GM10266 (cell line): ENCODE results near the gene C1QTNF6.

ENCODE experiments used
- DNase-seq: peaks from one replicate; pipeline ENCODE4 v3.0.0; 2012; ENCODE audit errors: extremely low spot score
- TF ChIP-seq, protein P1 (sequence below): IDR thresholded peaks from 2 replicates; pipeline ENCODE4 v1.5.1; 2012; ENCODE audit warnings: mild to moderate bottlenecking, low read depth; ENCODE audit not compliant: control insufficient read depth, insufficient read depth; ENCODE audit errors: missing control alignments

C1QTNF6 gene

DNA sequence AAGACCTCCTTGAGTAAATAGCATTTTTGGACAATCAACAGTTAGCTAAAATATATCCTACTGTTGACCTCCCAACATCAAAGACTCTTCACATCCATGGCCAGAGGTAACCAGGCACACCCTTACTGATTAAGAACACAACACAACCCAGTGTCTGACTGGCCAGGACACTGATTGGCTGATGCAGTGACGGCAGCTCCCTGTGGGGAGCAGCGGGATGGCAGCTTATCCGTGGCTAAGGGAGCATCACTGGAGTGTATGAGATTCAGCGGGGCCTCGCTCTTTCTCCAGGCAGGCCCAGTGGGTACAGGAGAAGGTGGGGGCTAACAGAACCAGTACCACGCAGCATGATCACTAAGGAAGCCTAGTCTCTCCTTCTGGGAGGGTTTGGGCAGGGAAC is 28.0 kb downstream of the C1QTNF6 start:
- DNase-seq: no peak
- TF ChIP-seq, protein P1, sequence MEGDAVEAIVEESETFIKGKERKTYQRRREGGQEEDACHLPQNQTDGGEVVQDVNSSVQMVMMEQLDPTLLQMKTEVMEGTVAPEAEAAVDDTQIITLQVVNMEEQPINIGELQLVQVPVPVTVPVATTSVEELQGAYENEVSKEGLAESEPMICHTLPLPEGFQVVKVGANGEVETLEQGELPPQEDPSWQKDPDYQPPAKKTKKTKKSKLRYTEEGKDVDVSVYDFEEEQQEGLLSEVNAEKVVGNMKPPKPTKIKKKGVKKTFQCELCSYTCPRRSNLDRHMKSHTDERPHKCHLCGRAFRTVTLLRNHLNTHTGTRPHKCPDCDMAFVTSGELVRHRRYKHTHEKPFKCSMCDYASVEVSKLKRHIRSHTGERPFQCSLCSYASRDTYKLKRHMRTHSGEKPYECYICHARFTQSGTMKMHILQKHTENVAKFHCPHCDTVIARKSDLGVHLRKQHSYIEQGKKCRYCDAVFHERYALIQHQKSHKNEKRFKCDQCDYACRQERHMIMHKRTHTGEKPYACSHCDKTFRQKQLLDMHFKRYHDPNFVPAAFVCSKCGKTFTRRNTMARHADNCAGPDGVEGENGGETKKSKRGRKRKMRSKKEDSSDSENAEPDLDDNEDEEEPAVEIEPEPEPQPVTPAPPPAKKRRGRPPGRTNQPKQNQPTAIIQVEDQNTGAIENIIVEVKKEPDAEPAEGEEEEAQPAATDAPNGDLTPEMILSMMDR: no peak

DNA sequence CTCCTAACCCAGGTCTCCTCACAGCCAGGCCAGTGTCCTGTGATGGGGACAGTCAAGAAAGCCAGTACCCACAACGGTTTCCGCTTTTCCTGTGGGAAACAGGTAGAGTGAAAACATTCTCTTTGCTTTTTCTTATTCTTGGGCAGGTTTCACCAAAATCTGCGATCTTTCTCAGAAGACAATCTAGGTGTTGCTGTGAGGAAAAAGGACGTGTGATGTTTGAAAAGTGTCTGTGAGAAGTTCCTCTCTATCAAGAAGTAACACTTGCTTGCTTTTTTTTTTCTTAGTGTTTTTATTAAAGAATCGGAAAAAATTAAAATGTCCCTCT is 29.1 kb downstream of the C1QTNF6 start:
- TF ChIP-seq, protein P1: no peak
- no peak for DNase-seq

DNA sequence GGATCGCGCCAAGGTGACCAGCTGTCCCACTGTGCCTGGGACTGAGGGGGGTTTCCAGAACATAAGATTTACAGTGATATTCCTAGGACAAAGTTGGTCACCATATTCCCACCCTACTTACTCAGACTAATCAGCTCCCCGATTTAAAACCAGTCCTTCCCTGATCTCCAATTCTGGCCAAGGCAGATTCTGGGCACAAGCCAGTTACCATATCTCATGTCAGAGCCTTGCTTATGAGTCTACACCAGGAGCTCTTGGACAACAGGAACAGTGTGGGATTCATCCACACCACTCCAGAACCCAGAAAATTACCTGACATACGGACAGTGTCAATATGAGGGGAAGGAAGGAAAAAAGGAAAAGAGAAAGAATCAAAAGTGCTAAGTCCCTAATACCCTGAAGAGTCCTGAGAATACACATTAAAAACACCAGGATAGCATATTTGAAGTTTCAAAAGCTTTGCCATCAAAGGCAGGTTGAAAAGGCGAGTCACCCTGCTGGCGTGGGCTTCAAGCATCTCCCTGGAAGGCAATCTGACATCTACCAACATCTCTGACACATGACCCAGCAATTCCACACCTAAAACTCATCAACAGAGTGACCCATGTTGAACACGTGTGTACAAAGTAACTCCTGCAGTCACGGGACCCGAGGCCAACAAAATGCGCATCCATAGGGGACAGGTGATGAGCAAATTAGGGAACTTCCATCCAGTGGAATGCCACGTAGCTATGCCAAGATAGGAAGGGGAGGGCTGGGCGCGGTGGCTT is 30.3 kb downstream of the C1QTNF6 start:
- no peak for DNase-seq
- TF ChIP-seq, protein P1: no peak

DNA sequence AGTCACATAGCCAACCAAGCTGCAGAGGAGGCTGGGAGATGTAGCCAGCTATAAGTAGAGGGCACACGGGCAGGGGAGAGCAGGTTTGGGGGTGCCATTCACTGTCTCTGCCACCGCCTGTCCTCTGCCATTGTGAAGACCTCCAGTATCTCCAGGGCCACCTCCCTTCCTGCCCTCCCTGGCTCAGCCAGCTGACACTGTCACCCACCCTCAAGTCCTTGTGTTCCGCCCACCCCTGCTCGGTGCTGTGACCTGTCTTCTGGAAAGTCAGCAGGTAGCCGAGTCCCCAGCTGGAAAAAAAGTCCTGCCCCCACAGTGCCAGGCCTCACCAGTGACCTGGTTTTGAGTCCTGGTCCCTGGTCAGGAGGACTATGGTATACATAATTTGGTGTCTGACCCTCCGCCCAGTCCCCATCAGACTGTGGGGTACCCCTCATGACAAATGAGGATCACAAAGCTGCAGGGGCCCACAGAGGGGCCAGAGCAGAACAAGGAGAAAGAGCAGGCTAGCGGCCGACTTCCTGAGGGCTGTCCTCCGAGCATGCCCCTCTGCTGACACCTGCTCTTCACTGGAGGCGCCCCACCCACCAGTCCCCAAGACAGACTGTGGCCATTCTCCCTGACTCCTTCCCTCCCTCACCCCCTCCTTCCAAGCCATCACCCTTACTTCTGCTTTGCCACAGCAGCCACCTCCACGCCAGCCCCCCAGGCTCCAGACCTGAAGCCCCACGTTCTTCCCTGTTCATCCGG is 31.2 kb downstream of the C1QTNF6 start:
- TF ChIP-seq, protein P1: no peak
- DNase-seq: no peak

DNA sequence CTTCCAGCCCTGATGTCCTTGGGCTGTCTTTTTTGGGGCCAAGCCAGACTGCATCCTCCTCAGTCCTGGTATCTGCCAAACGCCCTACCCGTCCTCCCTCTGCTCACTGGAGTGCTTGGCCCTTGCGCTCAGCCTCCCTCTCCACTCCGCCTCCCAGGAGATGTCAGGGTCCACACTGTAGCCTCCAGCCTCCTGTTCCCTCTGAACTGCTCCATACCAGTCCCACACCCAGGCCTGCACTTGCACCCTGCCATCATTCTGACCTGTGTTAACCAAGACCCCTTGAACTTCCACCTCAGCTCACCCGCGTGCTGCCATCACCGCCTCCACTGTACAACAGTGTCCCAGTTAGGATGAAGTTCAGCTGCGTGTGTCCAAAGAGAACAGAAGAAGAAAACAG is 32.1 kb downstream of the C1QTNF6 start:
- TF ChIP-seq, protein P1: no peak

DNA sequence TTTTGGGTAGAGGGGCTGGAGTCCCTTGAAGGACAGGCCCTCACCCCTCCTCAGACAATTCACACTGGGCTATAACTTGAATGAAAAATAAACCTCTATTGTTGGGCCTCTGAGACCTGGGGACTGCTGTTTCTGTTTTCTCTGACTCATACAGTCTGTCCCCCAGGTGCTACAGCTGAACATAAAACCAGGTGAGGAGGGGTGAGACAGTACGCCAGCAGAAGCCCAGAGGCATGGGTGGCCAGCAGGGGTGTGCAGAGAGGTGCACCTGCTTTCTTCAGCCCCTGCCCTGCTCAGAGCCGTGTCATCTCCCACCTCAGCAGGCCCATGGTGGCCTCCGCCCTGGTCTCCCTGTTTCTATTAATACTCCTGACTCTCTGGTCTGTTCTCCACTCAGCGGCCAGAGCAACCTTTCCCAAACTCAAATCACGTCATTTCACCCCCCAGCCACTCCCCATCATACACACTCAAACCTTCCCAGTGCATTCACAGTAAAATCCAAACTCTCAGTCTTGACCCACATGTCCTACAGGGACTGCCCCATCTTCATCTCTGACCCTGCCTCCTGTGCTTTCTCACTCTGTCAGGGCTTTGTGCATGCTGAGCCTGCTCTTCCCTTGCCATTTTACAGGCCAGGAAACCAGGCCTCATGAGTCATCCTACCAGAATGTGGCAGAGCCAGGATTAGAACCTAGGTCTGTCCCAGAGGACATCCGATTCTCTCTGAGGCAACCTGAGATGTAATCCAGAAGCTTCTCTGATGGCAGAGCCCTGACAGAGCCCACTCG is 32.9 kb downstream of the C1QTNF6 start:
- DNase-seq: no peak
- TF ChIP-seq, protein P1: no peak

More for the DNA sequence above, 32.1 kb downstream of the C1QTNF6 start:
- DNase-seq: no peak
